ENCODE results near the gene RFXANK. TPM values are rescaled to one million over a fixed set of nuclear protein-coding genes. Genes with fewer than 3 reads are reported as not detected.

Gene RFXANK
- total RNA-seq, 1 experiment from 2014 or later = 81.8 TPM

GRCh38 chr19:19223636-19224035 is 31.6 kb downstream of the RFXANK start:
- H2BK12ac ChIP-seq (ENCODE audit: insufficient read length, low read depth, low read length) = no peak overlapping the region
- no peak overlapping the region for H2AK5ac ChIP-seq (ENCODE audit: insufficient read length, low read length)
- no peaks in the 10 kb centered on the region for H4K20me1 ChIP-seq (ENCODE audit: control insufficient read depth, insufficient read depth, insufficient read length)
- H3K56ac ChIP-seq (ENCODE audit: insufficient read length, low read depth, low read length) = no peak overlapping the region
- H3K27ac ChIP-seq (ENCODE audit: insufficient read length, low read depth, low read length) = no peak overlapping the region
- H4K91ac ChIP-seq (ENCODE audit: insufficient read length, low read depth, low read length) = no peak overlapping the region
- no peak overlapping the region for H2BK15ac ChIP-seq (ENCODE audit: low read depth, low read length)
- H3K23me2 ChIP-seq (ENCODE audit: insufficient read length, low read depth, low read length, poor library complexity, severe bottlenecking) = no peaks in the 10 kb centered on the region
- H3T11ph ChIP-seq (ENCODE audit: low read length) = no peak overlapping the region
- WGBS (ENCODE audit: extremely low coverage, insufficient read length, low lambda C conversion rate) = no CpG with 5 or more reads among the region's 6 CpGs
- no peak overlapping the region for H3K14ac ChIP-seq (ENCODE audit: insufficient read depth, low read length)
- no peak overlapping the region for H3K23ac ChIP-seq (ENCODE audit: insufficient read length, low read depth, low read length)
- Mint-ChIP-seq H3K9me3 (peaks cover 0 to 9% of the 10 kb centered on the region in 2 experiments; a peak in 3 of 5 replicates), H3K27ac (no peak overlapping the region), H3K4me3 (peak overlapping the region in 1 of 2 experiments; percentile 44; a peak in 1 of 5 replicates), H3K4me1 (peaks cover 0 to 3% of the 10 kb centered on the region in 2 experiments; a peak in 1 of 4 replicates), H3K27me3 (ENCODE audit: low read depth) (peaks cover 87% of the 10 kb centered on the region), H3K36me3 (ENCODE audit: insufficient read depth in 1 of 3, low read depth in 3 of 3) (no peaks in the 10 kb centered on the region)
- H3K9ac ChIP-seq (ENCODE audit: extremely low read depth, insufficient read length, low read length) = no peak overlapping the region
- no peaks in the 10 kb centered on the region for H3K79me1 ChIP-seq (ENCODE audit: insufficient read depth, low read depth, low read length, poor library complexity, severe bottlenecking)
- H2AFZ ChIP-seq (ENCODE audit: low read length) = no peak overlapping the region
- H2BK5ac ChIP-seq (ENCODE audit: insufficient read length, low read length) = no peak overlapping the region
- H2BK120ac ChIP-seq (ENCODE audit: low read depth, low read length, poor library complexity, severe bottlenecking) = no peak overlapping the region
- H3K18ac ChIP-seq (ENCODE audit: insufficient read length, low read depth, low read length) = no peak overlapping the region
- H4K5ac ChIP-seq (ENCODE audit: insufficient read length, low read depth, low read length) = no peak overlapping the region
- H2BK20ac ChIP-seq (ENCODE audit: low read depth, low read length, poor library complexity, severe bottlenecking) = no peak overlapping the region
- H3K4me1 ChIP-seq (ENCODE audit: insufficient read depth, low read length) = no peaks in the 10 kb centered on the region
- no peaks in the 10 kb centered on the region for H3K9me3 ChIP-seq (ENCODE audit: control insufficient read depth, low read depth, low read length)
- no peak overlapping the region for H4K8ac ChIP-seq (replicated peaks; ENCODE audit: insufficient read length, low read depth, low read length)
- peaks cover 4% of the 10 kb centered on the region; the same call in 1 of the 2 replicates for H3K27me3 ChIP-seq (ENCODE audit: insufficient read depth, low read length)
- TF ChIP-seq, protein P1, sequence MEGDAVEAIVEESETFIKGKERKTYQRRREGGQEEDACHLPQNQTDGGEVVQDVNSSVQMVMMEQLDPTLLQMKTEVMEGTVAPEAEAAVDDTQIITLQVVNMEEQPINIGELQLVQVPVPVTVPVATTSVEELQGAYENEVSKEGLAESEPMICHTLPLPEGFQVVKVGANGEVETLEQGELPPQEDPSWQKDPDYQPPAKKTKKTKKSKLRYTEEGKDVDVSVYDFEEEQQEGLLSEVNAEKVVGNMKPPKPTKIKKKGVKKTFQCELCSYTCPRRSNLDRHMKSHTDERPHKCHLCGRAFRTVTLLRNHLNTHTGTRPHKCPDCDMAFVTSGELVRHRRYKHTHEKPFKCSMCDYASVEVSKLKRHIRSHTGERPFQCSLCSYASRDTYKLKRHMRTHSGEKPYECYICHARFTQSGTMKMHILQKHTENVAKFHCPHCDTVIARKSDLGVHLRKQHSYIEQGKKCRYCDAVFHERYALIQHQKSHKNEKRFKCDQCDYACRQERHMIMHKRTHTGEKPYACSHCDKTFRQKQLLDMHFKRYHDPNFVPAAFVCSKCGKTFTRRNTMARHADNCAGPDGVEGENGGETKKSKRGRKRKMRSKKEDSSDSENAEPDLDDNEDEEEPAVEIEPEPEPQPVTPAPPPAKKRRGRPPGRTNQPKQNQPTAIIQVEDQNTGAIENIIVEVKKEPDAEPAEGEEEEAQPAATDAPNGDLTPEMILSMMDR (conservative IDR thresholded peaks at IDR 0.05) = no peak
- no peak overlapping the region for H3K4me2 ChIP-seq (ENCODE audit: insufficient read depth, insufficient read length, low read length)
- no peak overlapping the region for H3K4ac ChIP-seq (ENCODE audit: low read depth, low read length)
- no peaks in the 10 kb centered on the region for H3K79me2 ChIP-seq (ENCODE audit: insufficient read depth, low read length)
- no peak for DNase-seq
